ENCODE measurements around the gene TLR4. TPM values are rescaled to one million over a fixed set of nuclear protein-coding genes. Genes with fewer than 3 reads are reported as not detected.

TLR4 gene
- total and polyA plus RNA-seq, 10 of the 15 experiments (the other 5 are each of a cell fraction or from before 2014, with no cell fraction given), result 0.03 to 0.50 (median 0.16) TPM

DNA sequence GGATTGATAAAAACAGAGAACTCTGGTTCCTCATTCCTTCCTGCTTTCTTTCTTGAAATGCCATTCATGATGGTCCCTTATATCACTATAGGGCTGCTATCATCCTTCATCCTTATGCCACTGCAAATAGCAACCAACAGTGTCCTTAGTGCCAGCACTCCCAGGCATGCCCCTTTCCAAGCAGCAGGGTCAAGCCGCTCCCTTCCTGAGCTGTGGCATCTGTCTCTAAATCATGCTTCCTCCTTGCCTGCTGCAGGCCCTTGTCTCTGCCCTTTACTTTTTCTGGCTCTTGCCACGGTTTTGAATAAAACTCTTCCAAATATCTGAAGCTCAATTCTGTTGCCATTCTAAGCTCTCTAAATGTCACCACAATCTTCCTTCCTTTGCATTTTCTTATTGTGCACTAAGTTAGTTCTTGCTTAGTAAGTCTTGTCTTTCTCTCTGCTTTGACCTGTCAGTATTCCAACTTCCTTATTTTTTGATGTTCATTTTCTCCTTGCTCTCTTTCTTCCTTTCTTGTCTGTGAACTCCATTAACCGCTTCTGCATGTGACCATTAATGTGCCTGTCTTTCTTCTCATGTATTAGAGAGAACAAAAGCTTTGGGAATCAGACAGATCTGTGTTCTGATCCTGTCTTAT is 19.9 kb downstream of the TLR4 start:
- intact Hi-C loops (cut with micrococcal nuclease; ENCODE audit: unreplicated experiment), result no loop called here
- H3K4me2 ChIP-seq (ENCODE audit: control insufficient read depth, insufficient read depth), result no peak overlapping the region
- POLR2A ChIA-PET, result interaction anchor here (0.6 to 1.0 kb wide), 2 partner anchors 14 to 674 kb away, joined by 3 read pairs; no protein-coding TSS in a partner anchor
- SMC1A ChIA-PET (ENCODE audit: uncharacterized antibody, unreplicated experiment), result interaction anchor here (1.4 kb wide), 1 partner anchor 8 kb away, joined by 3 read pairs; no protein-coding TSS in a partner anchor
- in situ Hi-C loops (cut with MboI), result no loop called here
- H3K9ac ChIP-seq (ENCODE audit: control insufficient read depth, insufficient read depth, low read length), result no peak overlapping the region
- H3K9me3 ChIP-seq (replicated peaks; ENCODE audit: control insufficient read depth, insufficient read depth, low read length), result no peaks in the 10 kb centered on the region
- H4K20me1 ChIP-seq (ENCODE audit: control insufficient read depth, insufficient read depth), result no peaks in the 10 kb centered on the region
- H3K27ac ChIP-seq (ENCODE audit: control insufficient read depth, insufficient read depth), result no peak overlapping the region
- WGBS (ENCODE audit: insufficient coverage, insufficient replicate concordance, low lambda C conversion rate, missing lambda C conversion rate), result 15% methylated on average over 3 of the region's 3 CpGs
- RAD21 ChIA-PET (ENCODE audit: unreplicated experiment), result no interaction called here
- no peak for DNase-seq (ENCODE audit: low read depth, low spot score)
- no peak overlapping the region for H3K4me3 ChIP-seq
- CTCF ChIA-PET, result interaction anchor here (1.3 kb wide), 1 partner anchor 20 kb away, joined by 7 read pairs; the partner anchor contains the start of gene TLR4
- no peaks in the 10 kb centered on the region for H3K4me1 ChIP-seq (ENCODE audit: control insufficient read depth, insufficient read depth, low read length)
- no TSS peak for BruUV-seq (replicated peaks)
- H3K36me3 ChIP-seq (ENCODE audit: control insufficient read depth in 2 of 2, insufficient read depth in 2 of 2, low read length in 1 of 2), result no peaks in the 10 kb centered on the region
- no peaks in the 10 kb centered on the region for H3K27me3 ChIP-seq (replicated peaks in 1 of 2; ENCODE audit: control insufficient read depth in 2 of 2, insufficient read depth in 2 of 2, low read length in 1 of 2)
- no peaks in the 10 kb centered on the region for H3K79me2 ChIP-seq (ENCODE audit: control insufficient read depth, insufficient read depth, low read length)
- FAIRE-seq, result no peak
- H2AFZ ChIP-seq (ENCODE audit: control insufficient read depth, low read depth, low read length), result no peak overlapping the region
- ATAC-seq, result no peak; the same call in none of the 3 replicates
- no peak for TF ChIP-seq ZBTB40 (IDR thresholded peaks at IDR 0.05; ENCODE audit: borderline replicate concordance)
- no peak for TF ChIP-seq YY1 (IDR thresholded peaks at IDR 0.05; ENCODE audit: low read depth, low read length)
- TF ChIP-seq, protein P1, sequence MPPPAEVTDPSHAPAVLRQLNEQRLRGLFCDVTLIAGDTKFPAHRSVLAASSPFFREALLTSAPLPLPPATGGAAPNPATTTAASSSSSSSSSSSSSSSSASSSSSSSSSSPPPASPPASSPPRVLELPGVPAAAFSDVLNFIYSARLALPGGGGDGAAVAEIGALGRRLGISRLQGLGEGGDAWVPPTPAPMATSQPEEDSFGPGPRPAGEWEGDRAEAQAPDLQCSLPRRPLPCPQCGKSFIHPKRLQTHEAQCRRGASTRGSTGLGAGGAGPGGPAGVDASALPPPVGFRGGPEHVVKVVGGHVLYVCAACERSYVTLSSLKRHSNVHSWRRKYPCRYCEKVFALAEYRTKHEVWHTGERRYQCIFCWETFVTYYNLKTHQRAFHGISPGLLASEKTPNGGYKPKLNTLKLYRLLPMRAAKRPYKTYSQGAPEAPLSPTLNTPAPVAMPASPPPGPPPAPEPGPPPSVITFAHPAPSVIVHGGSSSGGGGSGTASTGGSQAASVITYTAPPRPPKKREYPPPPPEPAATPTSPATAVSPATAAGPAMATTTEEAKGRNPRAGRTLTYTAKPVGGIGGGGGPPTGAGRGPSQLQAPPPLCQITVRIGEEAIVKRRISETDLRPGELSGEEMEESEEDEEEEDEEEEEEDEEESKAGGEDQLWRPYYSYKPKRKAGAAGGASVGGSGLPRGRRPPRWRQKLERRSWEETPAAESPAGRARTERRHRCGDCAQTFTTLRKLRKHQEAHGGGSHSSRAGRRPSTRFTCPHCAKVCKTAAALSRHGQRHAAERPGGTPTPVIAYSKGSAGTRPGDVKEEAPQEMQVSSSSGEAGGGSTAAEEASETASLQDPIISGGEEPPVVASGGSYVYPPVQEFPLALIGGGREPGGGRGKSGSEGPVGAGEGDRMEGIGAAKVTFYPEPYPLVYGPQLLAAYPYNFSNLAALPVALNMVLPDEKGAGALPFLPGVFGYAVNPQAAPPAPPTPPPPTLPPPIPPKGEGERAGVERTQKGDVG (CRISPR knock-in tag; IDR thresholded peaks at IDR 0.05), result no peak
- TF ChIP-seq TCF3 (IDR thresholded peaks at IDR 0.05; ENCODE audit: borderline replicate concordance, insufficient read depth, low read depth, low read length), result no peak
- no peak for TF ChIP-seq RFX5 (IDR thresholded peaks at IDR 0.05; ENCODE audit: low read depth, low read length)
- no peak for TF ChIP-seq ZBTB11 (CRISPR knock-in tag; IDR thresholded peaks at IDR 0.05)
- no peak for TF ChIP-seq CBX3 (IDR thresholded peaks at IDR 0.05; ENCODE audit: borderline replicate concordance, low read depth)
- TF ChIP-seq NFYA (IDR thresholded peaks at IDR 0.05; ENCODE audit: borderline replicate concordance, low read depth, low read length), result no peak
- no peak for TF ChIP-seq CHD4 (IDR thresholded peaks at IDR 0.05)
- TF ChIP-seq HSF1 (IDR thresholded peaks at IDR 0.05; ENCODE audit: low read depth, low read length), result no peak
- TF ChIP-seq NR2C1 (IDR thresholded peaks at IDR 0.05), result no peak

All from GM12878 (cell line).